Measurements from ENCODE around the gene CHAD.

CHAD gene

GRCh38 chr17:50471009-50471905 lies 2.6 kb upstream of the CHAD start:
- H3K27ac ChIP-seq (ENCODE audit: low read depth, low read length), result no peak overlapping the region
- no peak overlapping the region for H3K9ac ChIP-seq (ENCODE audit: low read depth, low read length)
- WGBS, result 92% methylated on average over 22 of the region's 22 CpGs
- H3K9me3 ChIP-seq (ENCODE audit: insufficient read depth, low read depth, low read length), result no peaks in the 10 kb centered on the region
- H3K27me3 ChIP-seq (ENCODE audit: insufficient read depth, low read length), result peaks cover 37% of the 10 kb centered on the region
- H3K4me3 ChIP-seq (ENCODE audit: low read length), result no peak overlapping the region
- H3K36me3 ChIP-seq (ENCODE audit: insufficient read depth, low read length), result no peaks in the 10 kb centered on the region
- H3K4me1 ChIP-seq (ENCODE audit: insufficient read depth, low read length), result 0 out of 2 replicates have a peak, but pooled peaks cover 5% of the 10 kb centered on the region

- 76% methylated on average over 6 of the region's 6 CpGs for whole genome bisulfite sequencing
- 0 out of 2 replicates have a peak, but pooled peaks cover 5% of the 10 kb centered on the region for H3K4me1 ChIP-seq (ENCODE audit: insufficient read depth, low read length)
Observed at GRCh38 chr17:50470426-50470825, 1.7 kb upstream of the CHAD start.

GRCh38 chr17:50469671-50470305 lies 1.1 kb upstream of the CHAD start:
- no peak overlapping the region for H3K9ac ChIP-seq (ENCODE audit: low read depth, low read length)
- no peaks in the 10 kb centered on the region for H3K36me3 ChIP-seq (ENCODE audit: insufficient read depth, low read length)
- peaks cover 27% of the 10 kb centered on the region for H3K27me3 ChIP-seq (ENCODE audit: insufficient read depth, low read length)
- H3K9me3 ChIP-seq (ENCODE audit: insufficient read depth, low read depth, low read length), result no peaks in the 10 kb centered on the region
- H3K4me3 ChIP-seq (ENCODE audit: low read length), result no peak overlapping the region
- WGBS, result 94% methylated on average over 19 of the region's 19 CpGs
- no peak overlapping the region for H3K27ac ChIP-seq (ENCODE audit: low read depth, low read length)
- H3K4me1 ChIP-seq (ENCODE audit: insufficient read depth, low read length), result 0 out of 2 replicates have a peak, but pooled peaks cover 5% of the 10 kb centered on the region

More at GRCh38 chr17:50470426-50470825, 1.7 kb upstream of the CHAD start:
- H3K27me3 ChIP-seq (ENCODE audit: insufficient read depth, low read length), result peaks cover 32% of the 10 kb centered on the region
- H3K9ac ChIP-seq (ENCODE audit: low read depth, low read length), result no peak overlapping the region
- H3K36me3 ChIP-seq (ENCODE audit: insufficient read depth, low read length), result no peaks in the 10 kb centered on the region
- no peak overlapping the region for H3K27ac ChIP-seq (ENCODE audit: low read depth, low read length)
- no peak overlapping the region for H3K4me3 ChIP-seq (ENCODE audit: low read length)
- no peaks in the 10 kb centered on the region for H3K9me3 ChIP-seq (ENCODE audit: insufficient read depth, low read depth, low read length)

- Histone ChIP-seq H3K9me3 (ENCODE audit: insufficient read depth, low read depth, low read length) (no peaks in the 10 kb centered on the region), H3K36me3 (ENCODE audit: insufficient read depth, low read length) (no peaks in the 10 kb centered on the region), H3K27me3 (ENCODE audit: insufficient read depth, low read length) (peaks cover 27% of the 10 kb centered on the region), H3K27ac (ENCODE audit: low read depth, low read length) (no peak overlapping the region), H3K4me1 (ENCODE audit: insufficient read depth, low read length) (0 out of 2 replicates have a peak, but pooled peaks cover 5% of the 10 kb centered on the region), H3K4me3 (ENCODE audit: low read length) (peak overlapping the region; percentile 52), H3K9ac (ENCODE audit: low read depth, low read length) (no peak overlapping the region)
- 89% methylated on average over 31 of the region's 37 CpGs for WGBS
Observed at GRCh38 chr17:50469208-50469605, 527 bp upstream of the CHAD start.

GRCh38 chr17:50467855-50468303 lies 801 bp downstream of the CHAD start:
- peaks cover 27% of the 10 kb centered on the region for H3K27me3 ChIP-seq (ENCODE audit: insufficient read depth, low read length)
- H3K4me3 ChIP-seq (ENCODE audit: low read length), result no peak overlapping the region
- no peaks in the 10 kb centered on the region for H3K36me3 ChIP-seq (ENCODE audit: insufficient read depth, low read length)
- no peaks in the 10 kb centered on the region for H3K9me3 ChIP-seq (ENCODE audit: insufficient read depth, low read depth, low read length)
- no peak overlapping the region for H3K9ac ChIP-seq (ENCODE audit: low read depth, low read length)
- no peak overlapping the region for H3K27ac ChIP-seq (ENCODE audit: low read depth, low read length)
- 0 out of 2 replicates have a peak, but pooled peaks cover 5% of the 10 kb centered on the region for H3K4me1 ChIP-seq (ENCODE audit: insufficient read depth, low read length)
- WGBS, result 86% methylated on average over 13 of the region's 13 CpGs

- no peak overlapping the region for H3K4me3 ChIP-seq (ENCODE audit: low read length)
- H3K9ac ChIP-seq (ENCODE audit: low read depth, low read length), result no peak overlapping the region
- no peak overlapping the region for H3K27ac ChIP-seq (ENCODE audit: low read depth, low read length)
- no peaks in the 10 kb centered on the region for H3K36me3 ChIP-seq (ENCODE audit: insufficient read depth, low read length)
- H3K4me1 ChIP-seq (ENCODE audit: insufficient read depth, low read length), result 0 out of 2 replicates have a peak, but pooled peaks cover 5% of the 10 kb centered on the region
- H3K27me3 ChIP-seq (ENCODE audit: insufficient read depth, low read length), result peaks cover 27% of the 10 kb centered on the region
- WGBS, result 81% methylated on average over 7 of the region's 7 CpGs
- H3K9me3 ChIP-seq (ENCODE audit: insufficient read depth, low read depth, low read length), result no peaks in the 10 kb centered on the region
Observed at GRCh38 chr17:50467114-50467854, 1.4 kb downstream of the CHAD start.

GRCh38 chr17:50466371-50467113 lies 2.1 kb downstream of the CHAD start:
- 0 out of 2 replicates have a peak, but pooled peaks cover 5% of the 10 kb centered on the region for H3K4me1 ChIP-seq (ENCODE audit: insufficient read depth, low read length)

GRCh38 chr17:50465635-50466034 lies 3.0 kb downstream of the CHAD start:
- WGBS, result 97% methylated on average over 9 of the region's 9 CpGs
- Histone ChIP-seq H3K36me3 (ENCODE audit: insufficient read depth, low read length) (no peaks in the 10 kb centered on the region), H3K27me3 (ENCODE audit: insufficient read depth, low read length) (peaks cover 27% of the 10 kb centered on the region), H3K27ac (ENCODE audit: low read depth, low read length) (no peak overlapping the region), H3K4me1 (ENCODE audit: insufficient read depth, low read length) (0 out of 2 replicates have a peak, but pooled peaks cover 5% of the 10 kb centered on the region), H3K9ac (ENCODE audit: low read depth, low read length) (no peak overlapping the region), H3K4me3 (ENCODE audit: low read length) (no peak overlapping the region), H3K9me3 (ENCODE audit: insufficient read depth, low read depth, low read length) (no peaks in the 10 kb centered on the region)

More at GRCh38 chr17:50466371-50467113, 2.1 kb downstream of the CHAD start:
- Histone ChIP-seq H3K9me3 (ENCODE audit: insufficient read depth, low read depth, low read length) (no peaks in the 10 kb centered on the region), H3K36me3 (ENCODE audit: insufficient read depth, low read length) (no peaks in the 10 kb centered on the region), H3K27me3 (ENCODE audit: insufficient read depth, low read length) (peaks cover 27% of the 10 kb centered on the region), H3K4me3 (ENCODE audit: low read length) (no peak overlapping the region), H3K9ac (ENCODE audit: low read depth, low read length) (no peak overlapping the region), H3K27ac (ENCODE audit: low read depth, low read length) (no peak overlapping the region)
- 93% methylated on average over 9 of the region's 9 CpGs for WGBS

- Histone ChIP-seq H3K4me1 (ENCODE audit: insufficient read depth, low read length) (0 out of 2 replicates have a peak, but pooled peaks cover 5% of the 10 kb centered on the region), H3K27ac (ENCODE audit: low read depth, low read length) (no peak overlapping the region), H3K36me3 (ENCODE audit: insufficient read depth, low read length) (no peaks in the 10 kb centered on the region), H3K4me3 (ENCODE audit: low read length) (no peak overlapping the region), H3K27me3 (ENCODE audit: insufficient read depth, low read length) (peaks cover 27% of the 10 kb centered on the region), H3K9me3 (ENCODE audit: insufficient read depth, low read depth, low read length) (no peaks in the 10 kb centered on the region), H3K9ac (ENCODE audit: low read depth, low read length) (no peak overlapping the region)
- WGBS, result 95% methylated on average over 6 of the region's 6 CpGs
Observed at GRCh38 chr17:50465171-50465570, 3.5 kb downstream of the CHAD start.

GRCh38 chr17:50464736-50465135 lies 3.9 kb downstream of the CHAD start:
- peaks cover 23% of the 10 kb centered on the region for H3K27me3 ChIP-seq (ENCODE audit: insufficient read depth, low read length)
- WGBS, result 92% methylated on average over 4 of the region's 4 CpGs
- H3K27ac ChIP-seq (ENCODE audit: low read depth, low read length), result no peak overlapping the region
- no peak overlapping the region for H3K9ac ChIP-seq (ENCODE audit: low read depth, low read length)
- H3K9me3 ChIP-seq (ENCODE audit: insufficient read depth, low read depth, low read length), result no peaks in the 10 kb centered on the region
- no peaks in the 10 kb centered on the region for H3K36me3 ChIP-seq (ENCODE audit: insufficient read depth, low read length)
- no peak overlapping the region for H3K4me3 ChIP-seq (ENCODE audit: low read length)
- H3K4me1 ChIP-seq (ENCODE audit: insufficient read depth, low read length), result 0 out of 2 replicates have a peak, but pooled peaks cover 5% of the 10 kb centered on the region

Data from HUES64 (cell line).